ENCODE results near the gene FILIP1. TPM values are rescaled to one million over a fixed set of nuclear protein-coding genes. Genes with fewer than 3 reads are reported as not detected.

FILIP1 gene
- total RNA-seq, 6 experiments from 2014 or later, result 0.09 to 0.24 (median 0.12) TPM

DNA sequence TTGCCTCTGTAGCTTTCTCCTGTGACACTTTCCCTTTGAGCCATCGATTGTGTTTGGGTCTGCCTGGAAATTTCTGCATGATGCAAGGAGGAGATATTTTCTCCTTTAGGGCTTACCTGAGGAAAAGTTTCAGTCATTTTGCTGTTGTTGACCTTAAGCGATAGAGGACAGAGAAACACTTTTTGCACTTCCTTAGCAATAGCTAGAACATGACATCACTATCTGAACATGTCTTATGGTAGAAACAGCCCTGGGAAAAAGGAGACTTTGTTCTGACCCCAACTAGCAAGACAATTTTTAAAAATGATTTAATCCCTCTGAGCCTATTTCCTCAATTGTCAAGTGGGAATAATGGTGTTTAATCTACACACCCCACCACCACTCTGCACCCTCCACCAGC, 9.7 kb upstream of the FILIP1 start:
- no peaks in the 10 kb centered on the region for H3K9me3 Mint-ChIP-seq
- peaks cover 3% of the 10 kb centered on the region; the same call in 1 of the 2 replicates for H3K27me3 Mint-ChIP-seq (ENCODE audit: insufficient read depth)
- no peak for DNase-seq
- TF ChIP-seq, protein P1, sequence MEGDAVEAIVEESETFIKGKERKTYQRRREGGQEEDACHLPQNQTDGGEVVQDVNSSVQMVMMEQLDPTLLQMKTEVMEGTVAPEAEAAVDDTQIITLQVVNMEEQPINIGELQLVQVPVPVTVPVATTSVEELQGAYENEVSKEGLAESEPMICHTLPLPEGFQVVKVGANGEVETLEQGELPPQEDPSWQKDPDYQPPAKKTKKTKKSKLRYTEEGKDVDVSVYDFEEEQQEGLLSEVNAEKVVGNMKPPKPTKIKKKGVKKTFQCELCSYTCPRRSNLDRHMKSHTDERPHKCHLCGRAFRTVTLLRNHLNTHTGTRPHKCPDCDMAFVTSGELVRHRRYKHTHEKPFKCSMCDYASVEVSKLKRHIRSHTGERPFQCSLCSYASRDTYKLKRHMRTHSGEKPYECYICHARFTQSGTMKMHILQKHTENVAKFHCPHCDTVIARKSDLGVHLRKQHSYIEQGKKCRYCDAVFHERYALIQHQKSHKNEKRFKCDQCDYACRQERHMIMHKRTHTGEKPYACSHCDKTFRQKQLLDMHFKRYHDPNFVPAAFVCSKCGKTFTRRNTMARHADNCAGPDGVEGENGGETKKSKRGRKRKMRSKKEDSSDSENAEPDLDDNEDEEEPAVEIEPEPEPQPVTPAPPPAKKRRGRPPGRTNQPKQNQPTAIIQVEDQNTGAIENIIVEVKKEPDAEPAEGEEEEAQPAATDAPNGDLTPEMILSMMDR (IDR thresholded peaks at IDR 0.05), result no peak
- H3K4me3 Mint-ChIP-seq, result no peak overlapping the region
- H3K4me1 Mint-ChIP-seq (ENCODE audit: low read depth), result peaks cover 9% of the 10 kb centered on the region
- no peak overlapping the region for H3K27ac Mint-ChIP-seq
- no peaks in the 10 kb centered on the region for H3K36me3 Mint-ChIP-seq (ENCODE audit: low read depth)

DNA sequence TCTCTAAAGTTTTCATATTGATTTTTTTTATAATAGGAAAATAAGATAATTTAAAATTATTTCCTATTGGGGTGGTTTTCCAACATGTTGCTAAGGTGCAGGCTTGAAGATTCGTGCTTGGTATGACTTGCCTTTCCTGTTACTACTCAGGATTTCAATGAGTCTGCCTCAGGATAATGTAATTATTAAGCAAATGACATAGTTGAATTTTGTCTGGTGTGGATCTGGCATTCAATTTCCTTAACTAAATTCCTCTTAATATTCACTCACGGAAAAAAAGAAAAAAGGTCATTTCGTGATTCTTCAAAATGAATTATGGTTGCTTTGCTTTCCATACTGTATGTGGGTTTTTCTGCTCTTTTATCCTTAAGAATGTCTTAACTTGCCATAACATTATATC, 9.3 kb upstream of the FILIP1 start:
- H3K27me3 Mint-ChIP-seq (ENCODE audit: insufficient read depth), result peaks cover 3% of the 10 kb centered on the region; the same call in 1 of the 2 replicates
- peaks cover 9% of the 10 kb centered on the region for H3K4me1 Mint-ChIP-seq (ENCODE audit: low read depth)
- no peak for DNase-seq
- TF ChIP-seq, protein P1 (IDR thresholded peaks at IDR 0.05), result no peak
- H3K36me3 Mint-ChIP-seq (ENCODE audit: low read depth), result no peaks in the 10 kb centered on the region
- H3K9me3 Mint-ChIP-seq, result no peaks in the 10 kb centered on the region
- no peak overlapping the region for H3K4me3 Mint-ChIP-seq
- no peak overlapping the region for H3K27ac Mint-ChIP-seq

DNA sequence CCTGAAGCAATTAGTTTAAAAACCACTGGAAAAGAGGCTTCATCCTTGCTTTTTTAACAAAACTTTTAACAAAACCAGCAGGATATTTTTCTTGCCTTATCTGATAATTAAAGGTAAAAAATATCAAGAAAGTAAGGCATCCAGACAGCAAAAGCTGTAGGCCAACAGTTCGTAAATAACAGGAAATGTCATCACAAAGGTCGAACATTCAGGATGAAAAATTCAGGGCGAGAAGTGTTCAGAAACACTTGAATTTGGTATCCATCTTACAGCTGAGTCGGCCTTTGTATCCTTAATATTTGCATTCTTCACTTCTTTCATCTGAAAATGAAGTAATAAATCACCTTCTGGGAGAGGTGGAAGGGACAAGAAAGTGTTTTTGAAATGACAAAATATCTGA, 8.2 kb upstream of the FILIP1 start:
- no peak overlapping the region for H3K27ac Mint-ChIP-seq
- no peaks in the 10 kb centered on the region for H3K36me3 Mint-ChIP-seq (ENCODE audit: low read depth)
- TF ChIP-seq, protein P1 (IDR thresholded peaks at IDR 0.05), result no peak
- peaks cover 3% of the 10 kb centered on the region; the same call in 1 of the 2 replicates for H3K27me3 Mint-ChIP-seq (ENCODE audit: insufficient read depth)
- no peak overlapping the region for H3K4me3 Mint-ChIP-seq
- no peaks in the 10 kb centered on the region for H3K9me3 Mint-ChIP-seq
- peaks cover 9% of the 10 kb centered on the region for H3K4me1 Mint-ChIP-seq (ENCODE audit: low read depth)
- no peak for DNase-seq

DNA sequence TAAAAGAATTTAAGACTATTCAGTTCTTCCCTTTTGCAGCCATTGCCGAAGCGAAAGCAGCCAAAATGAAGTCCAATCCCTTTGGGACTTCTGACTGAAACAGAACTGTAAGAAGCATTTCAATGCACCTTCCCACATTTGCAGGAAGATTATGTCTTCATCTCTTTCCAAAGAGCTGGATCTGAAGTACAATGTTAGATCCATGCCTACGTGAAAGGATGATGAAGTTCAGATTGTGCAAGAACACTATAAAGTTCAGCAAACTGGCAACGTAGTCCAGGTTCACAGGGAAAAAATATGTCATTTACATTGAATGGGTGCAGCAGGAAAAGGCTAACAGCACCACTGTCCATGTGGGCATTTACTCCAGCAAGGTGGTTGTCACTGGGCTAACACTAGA, 6.0 kb upstream of the FILIP1 start:
- Mint-ChIP-seq H3K4me1 (ENCODE audit: low read depth) (peaks cover 15% of the 10 kb centered on the region), H3K36me3 (ENCODE audit: low read depth) (no peaks in the 10 kb centered on the region), H3K27ac (no peak overlapping the region), H3K4me3 (no peak overlapping the region), H3K9me3 (no peaks in the 10 kb centered on the region), H3K27me3 (ENCODE audit: insufficient read depth) (peaks cover 3% of the 10 kb centered on the region; the same call in 1 of the 2 replicates)
- DNase-seq, result no peak
- TF ChIP-seq, protein P1 (IDR thresholded peaks at IDR 0.05), result no peak

DNA sequence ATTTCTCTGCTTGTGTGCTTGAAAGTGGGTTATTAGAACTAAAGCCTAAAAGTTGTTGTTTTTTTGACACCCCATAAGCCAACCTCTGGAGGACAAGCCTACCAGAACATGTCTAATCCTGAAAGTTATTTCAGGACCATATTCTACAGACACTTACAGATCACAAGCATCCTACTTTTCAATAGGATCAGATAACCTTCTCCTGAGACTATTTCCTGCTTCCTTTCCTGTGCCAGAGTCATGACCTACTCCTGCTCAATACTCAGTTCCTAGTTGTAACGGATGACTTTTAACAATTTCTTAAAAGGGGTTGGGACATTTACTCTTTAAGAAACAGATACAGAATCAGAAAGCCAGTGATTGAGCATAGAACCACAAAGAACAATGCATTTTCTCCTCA, 5.3 kb upstream of the FILIP1 start:
- Mint-ChIP-seq H3K27me3 (ENCODE audit: insufficient read depth) (peaks cover 3% of the 10 kb centered on the region; the same call in 1 of the 2 replicates), H3K4me1 (ENCODE audit: low read depth) (peaks cover 17% of the 10 kb centered on the region), H3K9me3 (no peaks in the 10 kb centered on the region), H3K4me3 (no peak overlapping the region), H3K27ac (no peak overlapping the region), H3K36me3 (ENCODE audit: low read depth) (no peaks in the 10 kb centered on the region)
- TF ChIP-seq, protein P1 (IDR thresholded peaks at IDR 0.05), result no peak
- DNase-seq, result no peak

DNA sequence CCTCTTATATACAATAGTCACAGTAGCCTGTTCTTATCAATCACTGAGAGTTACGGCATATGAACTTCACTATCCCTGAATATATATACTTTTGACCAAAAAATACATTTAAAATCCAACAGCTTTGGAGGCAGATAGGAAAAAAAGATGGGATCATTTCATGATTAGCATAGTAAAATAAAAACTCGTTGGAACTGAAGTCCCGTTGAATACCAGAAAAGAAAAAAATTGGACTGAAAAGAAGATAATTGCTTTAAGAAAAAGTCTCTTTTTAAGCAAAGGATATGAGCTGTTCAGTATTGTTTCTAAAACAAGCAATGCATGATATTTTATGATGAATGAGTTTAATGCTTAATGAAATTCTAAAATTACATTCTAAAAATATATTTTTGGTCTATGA, 4.4 kb upstream of the FILIP1 start:
- Mint-ChIP-seq H3K4me3 (no peak overlapping the region), H3K36me3 (ENCODE audit: low read depth) (no peaks in the 10 kb centered on the region), H3K27me3 (ENCODE audit: insufficient read depth) (peaks cover 6% of the 10 kb centered on the region), H3K4me1 (ENCODE audit: low read depth) (peaks cover 26% of the 10 kb centered on the region), H3K9me3 (no peaks in the 10 kb centered on the region), H3K27ac (no peak overlapping the region)
- DNase-seq, result no peak
- TF ChIP-seq, protein P1 (IDR thresholded peaks at IDR 0.05), result no peak
